Measurements from ENCODE around the gene SYNE4. TPM values are rescaled to one million over a fixed set of nuclear protein-coding genes. Genes with fewer than 3 reads are reported as not detected.
A peak's percentile ranks its signal among the peaks of the same experiment; 100 is the strongest.

The SYNE4 gene
- total RNA-seq, 1 experiment from 2014 or later = 19.7 TPM

GRCh38 chr19:36001605-36002004 lies 7.0 kb downstream of the SYNE4 start:
- no peak overlapping the region for H3K4me3 Mint-ChIP-seq (ENCODE audit: low read depth, unreplicated experiment)
- DNase-seq = no peak
- no peaks in the 10 kb centered on the region for H3K27me3 Mint-ChIP-seq (ENCODE audit: unreplicated experiment)
- no peak overlapping the region for H3K27ac Mint-ChIP-seq (ENCODE audit: unreplicated experiment)
- no TSS peak for BruUV-seq (replicated peaks)
- CTCF ChIA-PET = interaction anchor here (0.7 to 0.8 kb wide), 2 partner anchors 13 to 53 kb away, joined by 4 to 7 read pairs; partner anchors contain the start of genes ALKBH6 and THAP8
- peaks cover 21% of the 10 kb centered on the region for H3K36me3 Mint-ChIP-seq (ENCODE audit: insufficient read depth, unreplicated experiment)
- TF ChIP-seq, protein P1, sequence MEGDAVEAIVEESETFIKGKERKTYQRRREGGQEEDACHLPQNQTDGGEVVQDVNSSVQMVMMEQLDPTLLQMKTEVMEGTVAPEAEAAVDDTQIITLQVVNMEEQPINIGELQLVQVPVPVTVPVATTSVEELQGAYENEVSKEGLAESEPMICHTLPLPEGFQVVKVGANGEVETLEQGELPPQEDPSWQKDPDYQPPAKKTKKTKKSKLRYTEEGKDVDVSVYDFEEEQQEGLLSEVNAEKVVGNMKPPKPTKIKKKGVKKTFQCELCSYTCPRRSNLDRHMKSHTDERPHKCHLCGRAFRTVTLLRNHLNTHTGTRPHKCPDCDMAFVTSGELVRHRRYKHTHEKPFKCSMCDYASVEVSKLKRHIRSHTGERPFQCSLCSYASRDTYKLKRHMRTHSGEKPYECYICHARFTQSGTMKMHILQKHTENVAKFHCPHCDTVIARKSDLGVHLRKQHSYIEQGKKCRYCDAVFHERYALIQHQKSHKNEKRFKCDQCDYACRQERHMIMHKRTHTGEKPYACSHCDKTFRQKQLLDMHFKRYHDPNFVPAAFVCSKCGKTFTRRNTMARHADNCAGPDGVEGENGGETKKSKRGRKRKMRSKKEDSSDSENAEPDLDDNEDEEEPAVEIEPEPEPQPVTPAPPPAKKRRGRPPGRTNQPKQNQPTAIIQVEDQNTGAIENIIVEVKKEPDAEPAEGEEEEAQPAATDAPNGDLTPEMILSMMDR (IDR thresholded peaks at IDR 0.05; ENCODE audit: unreplicated experiment) = no peak
- H3K9me3 Mint-ChIP-seq (ENCODE audit: low read depth, unreplicated experiment) = no peaks in the 10 kb centered on the region
- intact Hi-C loops (cut with micrococcal nuclease; ENCODE audit: unreplicated experiment) = no loop called here
- H3K4me1 Mint-ChIP-seq (ENCODE audit: low read depth, unreplicated experiment) = peaks cover 5% of the 10 kb centered on the region

DNA sequence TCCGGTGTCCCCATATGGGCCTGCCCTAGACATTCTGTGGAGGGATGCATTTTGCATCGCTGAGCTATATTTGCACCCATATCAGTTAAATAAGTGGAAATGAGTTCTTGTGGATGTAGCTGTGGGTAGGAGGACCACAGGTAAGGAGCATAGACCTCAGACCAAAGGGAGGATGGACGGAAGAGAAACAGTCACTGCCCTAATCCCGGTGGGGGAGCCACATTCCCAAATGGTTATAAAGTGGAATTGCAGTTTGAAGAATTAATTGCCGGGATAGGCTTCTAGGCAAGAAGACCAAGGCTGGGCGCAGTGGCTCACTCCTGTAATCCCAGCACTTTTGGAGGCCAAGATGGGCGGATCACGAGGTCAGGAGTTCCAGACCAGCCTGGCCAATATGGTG lies 11.8 kb downstream of the SYNE4 start:
- no TSS peak for BruUV-seq (replicated peaks)

DNA sequence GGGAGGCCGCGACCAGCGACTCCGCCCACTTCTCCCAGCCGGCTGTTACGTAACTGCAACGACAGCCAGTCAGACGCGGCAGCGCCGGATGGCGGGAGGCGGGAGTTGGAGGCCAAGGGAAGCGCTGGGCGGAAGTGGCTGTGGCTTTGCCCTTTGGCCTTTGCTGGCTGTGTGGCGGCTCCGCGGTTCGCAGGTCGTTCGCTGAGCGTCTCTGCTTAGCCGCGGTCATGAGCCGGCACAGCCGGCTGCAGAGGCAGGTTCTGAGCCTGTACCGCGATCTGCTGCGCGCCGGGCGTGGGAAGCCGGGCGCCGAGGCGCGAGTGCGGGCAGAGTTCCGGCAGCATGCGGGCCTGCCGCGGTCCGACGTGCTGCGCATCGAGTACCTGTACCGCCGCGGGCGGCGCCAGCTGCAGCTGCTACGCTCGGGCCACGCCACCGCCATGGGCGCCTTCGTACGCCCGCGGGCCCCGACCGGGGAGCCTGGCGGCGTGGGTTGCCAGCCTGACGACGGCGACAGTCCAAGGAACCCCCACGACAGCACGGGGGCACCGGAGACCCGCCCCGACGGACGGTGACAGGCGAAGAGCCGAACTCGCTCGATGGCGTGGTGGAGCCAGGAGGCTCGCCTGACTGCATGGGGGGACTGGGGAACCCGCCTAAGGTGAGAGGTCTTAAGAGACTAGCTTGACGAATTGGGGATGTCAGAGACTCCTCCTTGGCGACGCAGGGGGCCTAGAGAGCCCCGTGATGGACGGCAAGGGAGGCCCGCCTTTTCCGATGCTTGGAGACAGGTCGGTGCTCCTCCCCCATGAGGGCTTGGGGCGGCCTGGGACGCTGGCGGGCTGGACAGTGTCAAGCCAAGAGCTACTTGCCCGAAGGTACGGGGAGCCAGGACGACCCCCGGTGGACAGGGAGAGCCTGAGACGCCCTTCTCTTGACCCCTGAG lies 13.3 kb downstream of the SYNE4 start, which contains the start of gene SDHAF1:
SDHAF1 (plus strand) TSS at position 141 of the 946 bp plus-strand sequence; CDS start at position 228, 87 bp downstream.
- TSS peak; percentile 38 for BruUV-seq (replicated peaks)
- Mint-ChIP-seq H3K9me3 (ENCODE audit: low read depth, unreplicated experiment) (peaks cover 2% of the 10 kb centered on the region), H3K4me1 (ENCODE audit: low read depth, unreplicated experiment) (peaks cover 15% of the 10 kb centered on the region), H3K27me3 (ENCODE audit: unreplicated experiment) (peaks cover 9% of the 10 kb centered on the region), H3K36me3 (ENCODE audit: insufficient read depth, unreplicated experiment) (peaks cover 30% of the 10 kb centered on the region), H3K27ac (ENCODE audit: unreplicated experiment) (peak within 1 kb of the TSS; percentile 68), H3K4me3 (ENCODE audit: low read depth, unreplicated experiment) (peak within 1 kb of the TSS; percentile 80)
- CTCF ChIA-PET = interaction anchor here (0.6 to 2.0 kb wide), 2 partner anchors 13 to 19 kb away, joined by 3 to 5 read pairs; partner anchors contain the start of genes ALKBH6 and SYNE4
- TF ChIP-seq, protein P1 (IDR thresholded peaks at IDR 0.05; ENCODE audit: unreplicated experiment) = no peak
- intact Hi-C loops (cut with micrococcal nuclease; ENCODE audit: unreplicated experiment) = no loop called here
- DNase-seq = peak; percentile 97

More for the DNA sequence above, 11.8 kb downstream of the SYNE4 start:
- Mint-ChIP-seq H3K27me3 (ENCODE audit: unreplicated experiment) (no peaks in the 10 kb centered on the region), H3K4me3 (ENCODE audit: low read depth, unreplicated experiment) (peak overlapping the region; percentile 80), H3K27ac (ENCODE audit: unreplicated experiment) (peak overlapping the region; percentile 13), H3K4me1 (ENCODE audit: low read depth, unreplicated experiment) (peaks cover 15% of the 10 kb centered on the region), H3K9me3 (ENCODE audit: low read depth, unreplicated experiment) (no peaks in the 10 kb centered on the region), H3K36me3 (ENCODE audit: insufficient read depth, unreplicated experiment) (peaks cover 30% of the 10 kb centered on the region)
- intact Hi-C loops (cut with micrococcal nuclease; ENCODE audit: unreplicated experiment) = no loop called here
- TF ChIP-seq, protein P1 (IDR thresholded peaks at IDR 0.05; ENCODE audit: unreplicated experiment) = no peak
- DNase-seq = no peak
- CTCF ChIA-PET = no interaction called here

DNA sequence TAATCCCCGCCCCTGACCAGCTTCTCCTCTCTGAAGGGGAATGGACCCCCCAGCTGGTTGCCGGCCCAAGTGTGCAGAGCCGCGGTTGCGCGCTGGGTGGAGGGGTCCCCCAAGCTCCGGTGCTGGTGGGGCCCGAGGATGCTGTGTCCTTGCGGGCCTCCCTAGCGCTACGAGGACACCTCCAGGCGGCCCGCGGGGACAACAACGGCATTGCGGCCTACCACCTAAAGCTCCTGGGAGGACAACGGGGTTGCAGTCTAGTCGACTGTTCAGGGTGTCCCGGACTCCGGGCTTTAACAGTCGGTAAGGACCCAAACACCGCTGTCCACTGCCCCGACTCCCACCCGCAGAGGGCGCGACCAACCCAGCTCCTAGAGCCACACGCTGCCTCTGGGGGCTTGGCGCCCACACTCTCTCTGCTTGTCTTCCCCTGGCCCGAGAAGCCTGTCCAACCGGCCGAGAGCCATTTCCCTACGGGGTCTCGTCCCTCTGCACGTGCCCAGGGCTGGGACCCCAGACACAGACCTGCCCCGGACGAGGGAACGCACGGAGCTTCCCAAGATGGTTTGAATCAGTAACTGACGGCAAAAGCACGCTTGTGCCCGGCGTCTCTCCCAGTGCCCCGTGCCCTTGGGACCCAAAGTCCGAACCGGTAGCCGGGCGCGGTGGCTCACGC lies 14.6 kb downstream of the SYNE4 start:
- no TSS peak for BruUV-seq (replicated peaks)
- intact Hi-C loops (cut with micrococcal nuclease; ENCODE audit: unreplicated experiment) = no loop called here
- TF ChIP-seq, protein P1 (IDR thresholded peaks at IDR 0.05; ENCODE audit: unreplicated experiment) = no peak
- Mint-ChIP-seq H3K27ac (ENCODE audit: unreplicated experiment) (peak overlapping the region; percentile 68), H3K9me3 (ENCODE audit: low read depth, unreplicated experiment) (peaks cover 2% of the 10 kb centered on the region), H3K4me1 (ENCODE audit: low read depth, unreplicated experiment) (peaks cover 15% of the 10 kb centered on the region), H3K4me3 (ENCODE audit: low read depth, unreplicated experiment) (peak overlapping the region; percentile 80), H3K36me3 (ENCODE audit: insufficient read depth, unreplicated experiment) (peaks cover 30% of the 10 kb centered on the region), H3K27me3 (ENCODE audit: unreplicated experiment) (peaks cover 18% of the 10 kb centered on the region)
- no peak for DNase-seq
- CTCF ChIA-PET = interaction anchor here (2.0 kb wide), 1 partner anchor 20 kb away, joined by 5 read pairs; the partner anchor contains the start of gene ALKBH6
